ENCODE data around the gene SLC27A6.

Gene SLC27A6

GRCh38 chr5:129067745-129068144 is 102.5 kb downstream of the SLC27A6 start:
- ATAC-seq = no peak

GRCh38 chr5:129069292-129069691 is 104.0 kb downstream of the SLC27A6 start:
- TF ChIP-seq ZNF8 (CRISPR knock-in tag; IDR thresholded peaks at IDR 0.05) = no peak
- no peak for TF ChIP-seq TCF4 (CRISPR knock-in tag; IDR thresholded peaks at IDR 0.05; ENCODE audit: borderline replicate concordance)
- no peak for TF ChIP-seq TOX (CRISPR knock-in tag; IDR thresholded peaks at IDR 0.05; ENCODE audit: borderline replicate concordance)
- TF ChIP-seq ISL1 (CRISPR knock-in tag; IDR thresholded peaks at IDR 0.05) = no peak
- no peak for TF ChIP-seq GLIS3 (CRISPR knock-in tag; IDR thresholded peaks at IDR 0.05)
- TF ChIP-seq ZFP3 (CRISPR knock-in tag; IDR thresholded peaks at IDR 0.05) = no peak
- TF ChIP-seq PPARA (CRISPR knock-in tag; IDR thresholded peaks at IDR 0.05; ENCODE audit: borderline replicate concordance) = no peak
- TF ChIP-seq CSDC2 (CRISPR knock-in tag; IDR thresholded peaks at IDR 0.05) = no peak
- TF ChIP-seq POU6F1 (CRISPR knock-in tag; IDR thresholded peaks at IDR 0.05; ENCODE audit: borderline replicate concordance, low read depth) = no peak
- no peak for TF ChIP-seq SNAI2 (CRISPR knock-in tag; IDR thresholded peaks at IDR 0.05)
- TF ChIP-seq ZC3H10 (CRISPR knock-in tag; IDR thresholded peaks at IDR 0.05) = no peak
- no peak for TF ChIP-seq ZNF565 (CRISPR knock-in tag; conservative IDR thresholded peaks at IDR 0.05; ENCODE audit: low read depth)
- TF ChIP-seq BACH2 (CRISPR knock-in tag; IDR thresholded peaks at IDR 0.05; ENCODE audit: borderline replicate concordance) = no peak
- TF ChIP-seq CREB5 (CRISPR knock-in tag; IDR thresholded peaks at IDR 0.05; ENCODE audit: low read depth) = no peak
- no peak for ATAC-seq

More at GRCh38 chr5:129067745-129068144, 102.5 kb downstream of the SLC27A6 start:
- TF ChIP-seq GLIS3 (CRISPR knock-in tag; IDR thresholded peaks at IDR 0.05) (no peak), ZFP3 (CRISPR knock-in tag; IDR thresholded peaks at IDR 0.05) (no peak), TSHZ2 (CRISPR knock-in tag; IDR thresholded peaks at IDR 0.05) (no peak)

GRCh38 chr5:129073111-129073510 is 107.8 kb downstream of the SLC27A6 start:
- TF ChIP-seq BACH2 (CRISPR knock-in tag; IDR thresholded peaks at IDR 0.05; ENCODE audit: borderline replicate concordance) (no peak), PPARA (CRISPR knock-in tag; IDR thresholded peaks at IDR 0.05; ENCODE audit: borderline replicate concordance) (no peak), TSHZ2 (CRISPR knock-in tag; IDR thresholded peaks at IDR 0.05) (no peak), OSR1 (CRISPR knock-in tag; IDR thresholded peaks at IDR 0.05) (no peak), CSDC2 (CRISPR knock-in tag; IDR thresholded peaks at IDR 0.05) (no peak), GLIS3 (CRISPR knock-in tag; IDR thresholded peaks at IDR 0.05) (no peak), SNAI2 (CRISPR knock-in tag; IDR thresholded peaks at IDR 0.05) (no peak), ZNF8 (CRISPR knock-in tag; IDR thresholded peaks at IDR 0.05) (no peak), ZNF70 (CRISPR knock-in tag; IDR thresholded peaks at IDR 0.05) (no peak), TOX (CRISPR knock-in tag; IDR thresholded peaks at IDR 0.05; ENCODE audit: borderline replicate concordance) (no peak)
- ATAC-seq = no peak

- peak; percentile 75 for ATAC-seq
- TF ChIP-seq SNAI2 (CRISPR knock-in tag; IDR thresholded peaks at IDR 0.05) = no peak
- TF ChIP-seq ISL1 (CRISPR knock-in tag; IDR thresholded peaks at IDR 0.05) = peak; percentile 100
- TF ChIP-seq OSR1 (CRISPR knock-in tag; IDR thresholded peaks at IDR 0.05) = no peak
- peak; percentile 34; the same call in 1 of the 2 replicates for TF ChIP-seq ESRRG (CRISPR knock-in tag; IDR thresholded peaks at IDR 0.05)
- TF ChIP-seq TOX (CRISPR knock-in tag; IDR thresholded peaks at IDR 0.05; ENCODE audit: borderline replicate concordance) = peak; percentile 95
- TF ChIP-seq PPARA (CRISPR knock-in tag; IDR thresholded peaks at IDR 0.05; ENCODE audit: borderline replicate concordance) = no peak
- TF ChIP-seq POU6F1 (CRISPR knock-in tag; IDR thresholded peaks at IDR 0.05; ENCODE audit: borderline replicate concordance, low read depth) = peak; percentile 96
- 0 out of 2 replicates have a peak, but pooled peaks have one; percentile 26 for TF ChIP-seq ZNF70 (CRISPR knock-in tag; IDR thresholded peaks at IDR 0.05)
- TF ChIP-seq CSRNP3 (CRISPR knock-in tag; IDR thresholded peaks at IDR 0.05) = peak; percentile 88; the same call in 1 of the 2 replicates
- no peak for TF ChIP-seq ARNTL (CRISPR knock-in tag; IDR thresholded peaks at IDR 0.05; ENCODE audit: borderline replicate concordance, low read depth)
- 0 out of 2 replicates have a peak, but pooled peaks have one; percentile 52 for TF ChIP-seq ZFP3 (CRISPR knock-in tag; IDR thresholded peaks at IDR 0.05)
- peak; percentile 87 for TF ChIP-seq CREB5 (CRISPR knock-in tag; IDR thresholded peaks at IDR 0.05; ENCODE audit: low read depth)
- TF ChIP-seq CSDC2 (CRISPR knock-in tag; IDR thresholded peaks at IDR 0.05) = no peak
- no peak for TF ChIP-seq ZNF8 (CRISPR knock-in tag; IDR thresholded peaks at IDR 0.05)
- peak; percentile 53; the same call in 1 of the 2 replicates for TF ChIP-seq BACH2 (CRISPR knock-in tag; IDR thresholded peaks at IDR 0.05; ENCODE audit: borderline replicate concordance)
Observed at GRCh38 chr5:129074903-129075302, 109.6 kb downstream of the SLC27A6 start.

Measured in SK-N-SH treated with all-trans-retinoic acid at 6 μM for 48 hours (cell line).